Renal cortical epithelial cell (primary cell): Measurements from ENCODE around the gene INTS4. TPM values are rescaled to one million over a fixed set of nuclear protein-coding genes. Genes with fewer than 3 reads are reported as not detected.
"Not testable (repeated sequence)": the region's sequence is repeated elsewhere in the genome, so short reads cannot be mapped to it uniquely, and the experiment has no call there.

ENCODE experiments used
- DNase-seq: peaks from one replicate; pipeline ENCODE4 v3.0.0-alpha.2; 2011; ENCODE audit warnings: low read depth
- total RNA-seq: library from RNA; depleted of rRNA; stranded (reverse); fragments of >200 nt; gene quantifications from 2 replicates; pipeline ENCODE4 v1.2.3, GENCODE V29; 2014

INTS4 gene
- total RNA-seq, 1 donor from 2014 or later = 35.2 TPM

- no peak for DNase-seq
Observed at GRCh38 chr11:78022397-78023396, 28.2 kb upstream of the INTS4 start, which contains the start of gene KCTD14. KCTD14 (minus strand) TSS chr11:78023276; CDS start chr11:78023249, 27 bp downstream.

DNA sequence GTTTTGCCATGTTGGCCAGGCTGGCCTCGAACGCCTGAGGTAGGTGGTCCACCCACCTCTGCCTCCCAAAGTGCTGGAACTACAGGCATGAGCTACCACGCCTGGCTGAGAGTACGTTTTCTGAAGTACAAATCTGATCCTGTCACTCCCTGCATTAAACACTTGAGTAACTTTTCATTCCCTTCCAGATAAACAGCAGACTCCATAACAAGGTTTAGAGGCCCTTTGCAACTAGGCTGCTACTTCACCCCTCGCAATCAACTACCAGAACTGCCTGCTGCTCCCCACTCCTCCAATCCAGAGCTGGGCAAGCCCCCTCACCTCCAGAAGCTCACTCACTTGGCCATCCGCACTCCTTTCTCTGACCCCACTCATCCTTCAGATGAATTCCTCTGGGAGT, 27.1 kb upstream of the INTS4 start:
- DNase-seq = no peak

GRCh38 chr11:78020246-78020645, 25.8 kb upstream of the INTS4 start:
- no peak for DNase-seq

DNA sequence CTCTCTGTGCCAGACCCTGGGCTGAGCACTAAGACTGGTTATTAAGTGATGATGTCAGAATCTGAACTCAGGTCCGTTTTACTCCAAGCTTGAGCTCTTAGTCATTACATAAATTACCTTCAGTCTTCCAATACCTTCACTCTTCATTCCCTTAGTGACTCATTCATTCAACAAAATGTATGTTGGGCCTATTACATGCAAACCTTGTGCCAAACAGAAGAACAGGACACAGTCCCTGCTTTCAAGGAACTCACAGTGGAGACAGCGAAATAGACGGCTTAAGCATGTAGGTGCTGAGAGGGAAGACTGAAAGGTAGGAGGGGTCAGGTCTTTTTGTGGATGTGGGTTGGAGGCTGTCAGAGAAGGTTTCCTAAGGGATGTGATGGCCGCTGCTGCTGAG, 25.3 kb upstream of the INTS4 start:
- DNase-seq = peak; percentile 91

DNA sequence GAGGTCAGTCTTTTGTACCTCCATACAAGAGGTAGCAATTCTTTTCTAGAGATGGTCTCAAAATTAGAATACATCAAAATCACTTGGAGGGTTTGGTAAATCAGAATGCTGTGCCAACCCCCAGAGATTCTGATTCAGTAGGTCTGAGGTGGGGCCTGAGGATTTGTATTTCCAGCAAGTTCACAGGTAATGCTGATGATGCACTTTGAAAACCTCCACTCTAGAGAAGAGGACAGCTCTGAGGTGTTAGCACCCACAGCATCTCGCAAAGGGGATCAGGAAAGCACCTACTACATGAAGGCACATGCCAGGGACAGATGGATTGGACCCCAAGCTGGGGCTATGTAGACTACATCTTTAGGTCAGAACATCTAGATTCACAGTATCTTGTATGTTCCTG, 21.4 kb upstream of the INTS4 start:
- no peak for DNase-seq

DNA sequence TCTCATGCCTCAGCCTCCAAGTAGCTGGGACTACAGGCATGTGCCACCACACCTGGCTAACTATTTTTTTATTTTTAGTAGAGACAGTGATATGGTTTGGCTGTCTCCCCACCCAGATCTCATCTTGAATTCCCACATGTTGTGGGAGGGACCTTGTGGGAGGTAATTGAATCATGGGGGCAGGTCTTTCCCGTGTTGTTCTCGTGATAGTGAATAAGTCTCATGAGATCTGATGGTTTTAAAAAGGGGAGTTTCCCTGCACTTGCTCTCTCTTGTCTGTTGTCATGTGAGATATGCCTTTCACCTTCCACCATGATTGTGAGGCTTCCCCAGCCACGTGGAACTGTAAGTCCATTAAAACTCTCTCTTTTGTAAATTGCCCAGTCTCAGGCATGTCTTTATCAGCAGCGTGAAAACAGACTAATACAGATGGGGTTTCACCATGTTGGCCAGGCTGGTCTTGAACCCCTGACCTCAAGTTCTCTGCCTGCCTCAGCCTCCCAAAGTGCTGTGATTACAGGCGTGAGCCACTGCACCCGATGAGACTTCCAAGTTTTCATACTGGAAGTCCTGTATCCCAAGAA, 20.6 kb upstream of the INTS4 start:
- DNase-seq = not testable (repeated sequence)

DNA sequence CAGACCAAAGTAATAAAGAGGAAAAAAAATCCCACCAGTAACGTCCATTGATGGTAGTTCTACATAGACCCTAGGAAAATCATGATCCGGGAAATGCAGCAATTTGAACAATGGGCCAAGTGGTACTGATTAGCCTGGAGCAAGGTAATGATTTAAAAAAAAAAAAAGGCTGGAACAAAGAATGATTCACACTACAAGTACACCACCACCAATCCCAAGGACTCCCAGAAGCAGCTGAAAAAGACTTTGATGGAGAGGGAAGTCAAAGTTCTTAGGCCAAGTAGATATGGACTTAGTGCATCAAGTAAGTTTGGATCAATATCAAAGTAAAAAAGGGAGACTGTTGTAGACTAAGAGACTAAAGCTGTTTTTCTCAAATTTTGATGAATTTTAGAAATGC, 16.8 kb upstream of the INTS4 start:
- peak; percentile 74 for DNase-seq

- DNase-seq = no peak
Observed at GRCh38 chr11:78010755-78011154, 16.3 kb upstream of the INTS4 start.

GRCh38 chr11:78010304-78010703, 15.8 kb upstream of the INTS4 start:
- DNase-seq = no peak

DNA sequence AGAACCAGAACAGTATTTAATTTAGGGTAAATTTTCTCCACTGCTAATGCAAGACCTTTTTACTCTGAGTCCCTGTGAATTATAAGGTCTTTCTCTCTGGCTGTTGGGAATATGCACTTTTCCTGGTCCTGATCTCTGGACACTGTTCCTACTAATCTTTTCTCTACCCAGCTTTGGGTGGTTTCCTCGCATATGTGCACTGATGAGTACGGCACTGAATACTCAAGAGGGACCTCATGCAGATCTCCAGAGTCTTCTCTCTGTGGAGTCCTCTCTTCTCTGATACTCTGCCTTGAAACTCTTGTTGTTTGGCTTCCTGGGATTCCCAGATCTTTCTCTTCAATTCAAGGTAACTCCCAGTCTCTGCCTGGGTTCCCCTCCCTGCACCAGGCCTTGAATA, 14.6 kb upstream of the INTS4 start:
- DNase-seq = no peak

GRCh38 chr11:78000193-78000592, 5.7 kb upstream of the INTS4 start:
- peak; percentile 70 for DNase-seq

DNA sequence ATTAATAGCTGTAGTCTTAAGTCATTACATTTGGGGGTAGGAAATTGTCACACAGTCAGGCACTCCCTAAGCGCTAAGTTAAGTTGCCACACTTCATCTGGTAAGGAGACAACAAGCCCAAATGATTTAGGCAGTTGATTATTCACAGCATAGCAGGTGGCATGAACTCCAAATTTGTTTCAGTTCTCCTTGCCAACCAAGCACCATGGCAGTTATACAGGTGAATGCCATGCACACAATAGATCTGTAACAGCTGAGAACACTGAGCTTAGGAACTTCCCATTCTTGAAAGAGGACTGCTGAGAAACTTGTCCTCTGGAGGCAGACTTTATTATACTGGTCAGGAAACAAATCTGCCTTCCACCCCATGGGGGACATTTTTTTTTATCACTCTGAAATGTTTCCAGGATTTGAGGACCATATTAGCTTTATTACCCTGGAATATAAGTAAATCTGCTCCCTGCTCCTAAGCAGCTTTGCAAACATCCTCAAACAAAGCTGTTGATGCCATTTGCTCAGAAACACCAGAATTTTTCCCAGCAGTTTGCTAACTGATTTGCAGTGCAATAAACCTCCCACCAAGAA, 5.1 kb upstream of the INTS4 start:
- no peak for DNase-seq

DNA sequence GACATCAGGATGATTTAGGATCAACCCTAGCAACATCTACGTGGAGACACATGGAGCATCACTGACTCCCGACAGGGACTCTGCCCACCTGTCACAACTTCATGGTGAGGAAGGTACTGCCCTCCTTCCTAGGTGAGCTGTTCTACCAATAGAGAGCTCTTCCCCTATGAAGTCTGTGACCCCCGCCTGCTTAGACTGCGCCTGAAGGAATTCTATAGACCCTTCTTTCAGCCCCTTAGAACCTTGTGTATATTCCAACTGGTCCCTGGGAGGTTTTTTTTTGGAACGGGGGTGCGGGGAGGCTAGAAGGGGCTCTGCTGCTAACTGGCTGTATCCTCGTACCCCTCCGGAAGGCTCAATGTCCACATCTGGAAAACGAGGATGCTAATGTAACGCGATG, 566 bp downstream of the INTS4 start:
- DNase-seq = no peak

- no peak for DNase-seq
Observed at GRCh38 chr11:77990981-77991380, 3.5 kb downstream of the INTS4 start.

GRCh38 chr11:77986456-77986855, 8.0 kb downstream of the INTS4 start:
- not testable (repeated sequence) for DNase-seq

DNA sequence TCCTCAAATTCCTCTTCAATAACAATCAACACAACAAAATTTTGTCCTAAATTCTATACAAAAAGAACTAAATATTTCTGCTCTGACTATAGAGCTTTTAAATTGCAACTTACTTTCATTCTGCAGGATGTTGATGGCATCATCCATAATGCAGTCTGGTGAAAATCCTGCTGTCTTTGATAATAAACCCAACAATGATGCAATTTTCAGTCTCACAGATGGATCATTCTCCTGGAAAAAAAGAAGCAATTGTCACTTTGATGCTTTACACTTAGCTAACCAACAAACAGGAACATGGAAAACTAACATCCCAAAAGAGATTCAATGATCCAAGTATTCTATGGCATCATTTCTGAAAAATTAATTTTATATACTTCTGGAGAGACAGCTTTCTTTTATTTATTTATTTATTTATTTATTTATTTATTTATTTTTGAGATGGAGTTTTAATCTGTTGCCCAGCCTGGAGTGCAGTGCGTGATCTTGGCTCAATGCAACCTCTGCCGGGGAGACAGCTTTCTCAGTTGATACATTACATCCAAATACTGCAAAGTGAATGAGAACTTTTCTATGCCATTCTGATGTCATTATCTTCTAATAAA, 13.0 kb downstream of the INTS4 start:
- DNase-seq = no peak

DNA sequence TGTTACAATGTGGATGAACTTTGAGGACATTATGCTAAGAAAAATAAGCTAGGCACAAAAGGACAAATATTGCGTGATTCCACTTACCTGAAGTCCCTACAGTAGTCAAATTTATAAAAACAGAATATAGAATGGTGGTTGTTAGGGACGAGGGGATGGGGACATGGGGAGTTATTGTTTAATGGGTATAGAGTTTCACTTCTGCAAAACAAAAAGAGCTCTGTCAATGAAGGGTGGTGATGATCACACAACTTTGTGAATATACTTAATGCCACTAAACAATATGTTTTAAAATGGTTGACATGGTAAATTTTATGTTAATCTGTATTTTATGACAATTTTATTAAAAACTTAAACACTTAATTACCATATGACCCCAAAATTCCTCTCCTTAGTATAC, 26.1 kb downstream of the INTS4 start:
- DNase-seq = no peak

DNA sequence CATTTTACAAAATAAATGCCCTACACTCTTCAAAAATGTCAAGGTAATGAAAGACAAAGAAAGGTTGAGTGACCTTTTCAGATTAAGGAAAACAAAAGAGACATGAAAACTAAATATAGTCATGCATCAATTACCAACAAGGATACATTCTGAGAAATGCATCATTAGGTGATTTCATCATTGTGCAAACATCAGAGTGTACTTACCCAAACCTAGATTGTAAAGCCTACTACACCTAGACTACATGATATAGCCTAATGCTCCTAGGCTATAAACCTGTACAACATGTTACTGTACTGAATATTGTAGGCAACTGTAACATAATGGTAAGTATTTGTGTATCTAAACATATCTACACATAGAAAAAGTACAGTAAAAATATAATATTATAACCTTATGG, 26.7 kb downstream of the INTS4 start:
- DNase-seq = peak; percentile 1

DNA sequence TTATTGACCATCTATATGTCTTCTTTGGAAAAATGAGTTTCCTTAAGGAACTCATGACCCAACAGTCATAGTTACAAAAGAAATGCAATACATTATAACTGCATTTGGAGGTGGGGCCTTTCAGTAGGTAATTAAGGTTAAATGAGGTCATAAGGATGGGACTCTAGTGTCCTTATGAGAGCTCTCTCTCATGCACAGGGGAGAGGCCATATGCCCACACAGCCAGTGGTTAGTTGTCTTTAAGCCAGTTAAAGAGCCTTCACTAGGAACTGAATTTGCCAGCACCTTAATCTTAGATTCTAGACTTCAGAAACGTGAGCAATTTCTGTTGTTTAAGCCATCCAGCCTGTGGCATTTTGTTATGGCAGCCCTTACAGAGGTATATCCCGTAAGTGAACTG, 27.3 kb downstream of the INTS4 start:
- DNase-seq = no peak

- no peak for DNase-seq
Observed at GRCh38 chr11:77966338-77966737, 28.1 kb downstream of the INTS4 start.

DNA sequence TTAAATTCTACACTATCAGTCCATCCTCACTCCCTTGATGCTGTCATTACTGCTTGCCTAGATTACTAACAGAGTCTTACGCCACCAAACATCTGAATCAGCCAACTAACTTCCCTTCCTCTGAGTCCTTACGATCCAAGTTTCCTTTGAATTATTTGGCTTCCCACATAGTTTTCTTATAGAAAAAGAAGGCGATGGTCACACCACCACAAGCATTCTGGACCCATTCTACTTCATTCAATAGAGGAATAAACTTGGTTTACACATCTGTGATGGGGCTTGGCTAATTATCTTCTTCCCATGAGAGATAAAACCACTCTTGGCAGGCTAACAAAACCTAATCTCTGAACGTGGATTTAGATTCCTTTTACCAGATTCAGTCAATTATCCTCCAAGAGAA, 35.0 kb downstream of the INTS4 start:
- DNase-seq = no peak

DNA sequence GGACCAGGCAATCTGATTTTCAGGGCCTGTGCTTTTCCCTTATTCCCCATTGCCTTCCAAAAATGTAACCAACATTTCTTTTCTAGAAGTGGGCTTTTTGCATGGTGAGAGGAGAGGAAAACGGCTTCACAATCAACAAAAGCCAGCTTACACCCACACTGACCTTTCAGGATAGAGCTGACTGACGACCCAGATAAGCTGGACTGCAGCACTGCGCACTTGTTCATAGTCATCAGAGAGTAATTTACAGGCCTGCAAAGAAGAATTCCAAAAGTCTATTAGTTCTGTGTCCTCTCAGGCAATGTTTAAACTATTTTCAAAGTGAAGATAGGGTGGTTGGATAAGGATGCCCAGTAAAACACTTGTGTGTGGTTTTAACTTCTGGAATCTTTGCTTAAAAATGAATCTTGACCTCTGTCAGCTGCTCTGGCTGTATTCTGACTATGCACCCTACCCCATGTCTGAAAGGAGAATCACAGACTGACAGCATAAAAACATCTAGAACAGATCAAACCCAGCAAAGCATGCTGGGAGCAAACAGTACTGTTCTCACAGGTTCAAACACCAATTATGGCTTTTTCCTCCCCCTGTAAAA, 35.8 kb downstream of the INTS4 start:
- DNase-seq = not testable (repeated sequence)
